SU-DHL-6 (cell line): Measurements from ENCODE around the gene CNRIP1.

Experiments used
- CTCF ChIP-seq: fragments of 200-600 bp; sonication (generic); IDR thresholded peaks from one replicate; pipeline ENCODE4 v1.5.1; 2017; ENCODE audit warnings: antibody characterized with exemption, mild to moderate bottlenecking, low read length, moderate library complexity; ENCODE audit not compliant: insufficient read depth, poor library complexity, severe bottlenecking
- EZH2phosphoT487 ChIP-seq: fragments of 200-600 bp; sonication (generic), shearing (Covaris generic); conservative IDR thresholded peaks from 2 replicates; pipeline ENCODE4 v1.6.1; 2018; ENCODE audit warnings: mild to moderate bottlenecking, antibody characterized with exemption, low read length, moderate library complexity, mixed read lengths

DNA sequence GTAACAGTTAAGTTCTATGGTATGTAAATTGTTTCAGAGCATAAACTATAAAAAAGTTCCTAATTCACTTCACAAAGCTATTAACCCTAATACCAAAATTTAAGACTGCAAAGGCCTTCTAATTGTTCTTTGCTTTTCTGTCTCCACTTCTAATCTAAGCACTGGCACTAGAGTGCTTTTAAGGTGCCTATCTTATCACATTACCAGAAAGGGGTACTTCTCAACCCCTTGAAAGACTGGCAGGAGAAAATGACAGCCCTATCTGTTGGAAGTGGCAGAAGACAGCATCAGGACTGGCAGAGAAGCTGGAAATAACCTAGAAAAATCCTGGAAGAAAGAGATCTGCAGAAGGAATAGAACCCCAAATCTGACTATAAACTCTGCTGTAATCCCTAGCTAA, 10.3 kb downstream of the CNRIP1 start:
- no peak for TF ChIP-seq CTCF
- TF ChIP-seq EZH2phosphoT487: no peak
